Activated CD4-positive, alpha-beta T cell treated with anti-CD3 and anti-CD28 coated beads for 36 hours (primary cell): ENCODE data around the gene F10. TPM values are rescaled to one million over a fixed set of nuclear protein-coding genes. Genes with fewer than 3 reads are reported as not detected.

Experiments
- ATAC-seq: fragments of 200-7000 bp; cut with Tn5 transposase; one replicate; pipeline ENCODE4 v1.10.0; 2021; ENCODE audit warnings: mild to moderate bottlenecking, moderate library complexity
- CTCF ChIA-PET: fragments of 350-600 bp; sonication (Branson Sonifier 250); formaldehyde crosslinking; loops from one replicate; lab custom pipeline; 2021; ENCODE audit warnings: antibody characterized with exemption; lab: Charles Lee
- POLR2A ChIA-PET: fragments of 350-600 bp; sonication (Branson Sonifier 250); formaldehyde crosslinking; loops from one replicate; lab custom pipeline; 2021; ENCODE audit warnings: antibody characterized with exemption, inconsistent platforms; lab: Charles Lee
- DNase-seq: peaks from one replicate; pipeline ENCODE4 v3.0.0-alpha.2; 2020
- H3K27ac Mint-ChIP-seq: one replicate; pipeline ENCODE4 v1.8.0; 2021; ENCODE audit warnings: mixed read lengths
- H3K27me3 Mint-ChIP-seq: one replicate; pipeline ENCODE4 v1.8.0; 2021; ENCODE audit warnings: mixed read lengths
- H3K36me3 Mint-ChIP-seq: one replicate; pipeline ENCODE4 v1.8.0; 2021; ENCODE audit warnings: low read depth, mixed read lengths
- H3K4me1 Mint-ChIP-seq: one replicate; pipeline ENCODE4 v1.8.0; 2021; ENCODE audit warnings: mixed read lengths
- H3K4me3 Mint-ChIP-seq: one replicate; pipeline ENCODE4 v1.8.0; 2021; ENCODE audit warnings: mild to moderate bottlenecking, moderate library complexity, mixed read lengths
- H3K9me3 Mint-ChIP-seq: one replicate; pipeline ENCODE4 v1.8.0; 2021; ENCODE audit warnings: low read depth, mixed read lengths
- intact Hi-C, 2 experiments: fragments of 100-400 bp; cut with DNase I in 1 of 2; cut with micrococcal nuclease in 1 of 2; formaldehyde crosslinking; loops; one replicate each; pipeline versions ENCODE4 v1.14.2 to v1.15.1; 2022 to 2024; cut with DNase I, micrococcal nuclease
- total RNA-seq, 2 experiments: library from RNA; stranded (reverse); gene quantifications; one replicate each; pipeline ENCODE4 v1.2.3, GENCODE V29; 2021

F10 gene
- total RNA-seq, 2 experiments from 2014 or later: not detected

GRCh38 chr13:113190181-113190580 lies 67.6 kb downstream of the F10 start:
- no peaks in the 10 kb centered on the region for H3K27me3 Mint-ChIP-seq
- peaks cover 28% of the 10 kb centered on the region for H3K4me1 Mint-ChIP-seq
- no peak overlapping the region for H3K27ac Mint-ChIP-seq
- no peak overlapping the region for H3K4me3 Mint-ChIP-seq
- H3K9me3 Mint-ChIP-seq: no peaks in the 10 kb centered on the region
- DNase-seq (no peak), ATAC-seq (no peak)
- POLR2A ChIA-PET: no interaction called here
- CTCF ChIA-PET: interaction anchor here (0.7 kb wide), 1 partner anchor 15 kb away, joined by 3 read pairs; no protein-coding TSS in a partner anchor
- intact Hi-C loops: no loop called here
- peaks cover 59% of the 10 kb centered on the region for H3K36me3 Mint-ChIP-seq

- Mint-ChIP-seq H3K4me1 (peaks cover 11% of the 10 kb centered on the region), H3K9me3 (no peaks in the 10 kb centered on the region), H3K27me3 (no peaks in the 10 kb centered on the region), H3K4me3 (no peak overlapping the region), H3K27ac (no peak overlapping the region), H3K36me3 (peaks cover 60% of the 10 kb centered on the region)
- ChIA-PET POLR2A (no interaction called here), CTCF (no interaction called here)
- DNase-seq (no peak), ATAC-seq (no peak)
- intact Hi-C loops: no loop called here
These were observed 69.7 kb downstream of the F10 start for GRCh38 chr13:113192279-113192678.

GRCh38 chr13:113192902-113193301 lies 70.3 kb downstream of the F10 start:
- no peak overlapping the region for H3K4me3 Mint-ChIP-seq

GRCh38 chr13:113195360-113195759 lies 72.8 kb downstream of the F10 start:
- Mint-ChIP-seq H3K27me3 (no peaks in the 10 kb centered on the region), H3K27ac (no peak overlapping the region), H3K4me3 (no peak overlapping the region), H3K9me3 (no peaks in the 10 kb centered on the region), H3K36me3 (peaks cover 57% of the 10 kb centered on the region), H3K4me1 (no peaks in the 10 kb centered on the region)
- POLR2A ChIA-PET: no interaction called here
- CTCF ChIA-PET: no interaction called here
- ATAC-seq (no peak), DNase-seq (no peak)
- intact Hi-C loops: no loop called here

More at GRCh38 chr13:113192902-113193301, 70.3 kb downstream of the F10 start:
- ATAC-seq (no peak), DNase-seq (no peak)
- Mint-ChIP-seq H3K4me1 (peaks cover 5% of the 10 kb centered on the region), H3K27ac (no peak overlapping the region), H3K9me3 (no peaks in the 10 kb centered on the region), H3K27me3 (no peaks in the 10 kb centered on the region), H3K36me3 (peaks cover 60% of the 10 kb centered on the region)
- intact Hi-C loops: no loop called here
- ChIA-PET POLR2A (no interaction called here), CTCF (no interaction called here)

GRCh38 chr13:113196970-113197737 lies 74.6 kb downstream of the F10 start:
- POLR2A ChIA-PET: no interaction called here
- Mint-ChIP-seq H3K4me3 (no peak overlapping the region), H3K27me3 (no peaks in the 10 kb centered on the region), H3K36me3 (peaks cover 59% of the 10 kb centered on the region), H3K27ac (no peak overlapping the region), H3K4me1 (peaks cover 6% of the 10 kb centered on the region), H3K9me3 (no peaks in the 10 kb centered on the region)
- intact Hi-C loops: no loop called here
- ATAC-seq: no peak
- DNase-seq: no peak
- CTCF ChIA-PET: no interaction called here

Other genes with a start within 250 kb of the F10 start
- 1 to 10 TPM; 8.4 to 8.7 TPM for gene MCF2L, start 153.6 kb upstream of the F10 start, total RNA-seq
- under 1 TPM; 0.11 to 0.12 TPM for gene F7, start 17.0 kb upstream of the F10 start, total RNA-seq
- not detected for gene PROZ, start 35.8 kb downstream of the F10 start, total RNA-seq
- 10 to 100 TPM; 66.7 to 72.8 TPM for gene PCID2, start 85.9 kb downstream of the F10 start, total RNA-seq
- 10 to 100 TPM; 81.7 to 87.4 TPM for gene CUL4A, start 86.8 kb downstream of the F10 start, total RNA-seq
- 10 to 100 TPM; 32.2 to 36.0 TPM for gene LAMP1, start 174.4 kb downstream of the F10 start, total RNA-seq
- 1 to 10 TPM; 1.6 to 2.1 TPM for gene GRTP1, start 241.3 kb downstream of the F10 start, total RNA-seq